ENCODE results near the gene MASP2.
"Not testable (repeated sequence)": the region's sequence is repeated elsewhere in the genome, so short reads cannot be mapped to it uniquely, and the experiment has no call there.

MASP2 gene

DNA sequence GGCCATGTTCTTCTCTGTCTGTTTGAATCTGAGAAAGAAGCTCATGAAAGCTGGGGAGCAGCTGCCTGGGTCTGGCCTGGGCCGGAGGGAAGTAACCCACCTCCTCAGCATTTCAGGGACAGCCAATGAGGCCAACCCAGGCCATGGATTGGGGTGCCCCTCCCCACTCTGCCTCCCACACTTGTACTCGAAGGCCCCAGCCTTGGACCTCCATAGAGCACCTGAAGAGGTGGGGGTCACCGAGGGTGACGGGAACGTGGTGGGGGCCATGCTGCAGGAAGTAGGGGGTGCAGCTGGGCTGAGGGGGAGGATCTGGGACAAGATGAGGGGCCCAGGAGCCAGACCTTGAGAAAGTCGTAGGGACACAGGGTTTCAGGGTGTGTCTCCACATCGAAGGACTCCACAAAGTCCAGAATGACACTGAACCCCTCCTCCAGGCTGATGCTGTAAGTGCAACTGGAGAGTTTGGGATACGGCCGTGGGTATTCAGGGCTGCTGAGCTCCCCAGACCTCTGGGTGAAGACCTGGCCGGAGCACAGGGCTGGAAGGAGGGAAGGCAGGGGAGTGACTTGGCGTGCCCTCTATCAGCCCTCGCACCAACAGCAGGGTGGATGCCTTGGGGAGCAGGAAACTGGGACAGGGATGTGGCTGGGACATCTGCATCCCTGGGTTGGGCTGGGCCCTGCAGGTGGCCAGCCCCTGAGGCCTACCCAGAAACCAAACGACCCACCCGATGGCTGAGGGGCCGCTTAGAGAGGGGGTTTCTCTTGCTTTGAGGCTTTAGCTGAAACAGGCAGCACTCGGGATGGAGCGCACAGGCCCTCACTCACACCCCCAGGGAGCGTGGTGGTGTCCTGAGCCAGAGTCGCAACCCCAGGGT lies 3.8 kb downstream of the MASP2 start:
- Histone ChIP-seq H3K27me3 (ENCODE audit: insufficient read depth, low read length) (no peaks in the 10 kb centered on the region), H3K9me3 (ENCODE audit: low read length) (no peaks in the 10 kb centered on the region), H3K4me3 (ENCODE audit: low read depth, low read length, poor library complexity, severe bottlenecking) (no peak overlapping the region), H3K36me3 (ENCODE audit: insufficient read depth, low read length) (no peaks in the 10 kb centered on the region), H3K79me2 (ENCODE audit: insufficient read depth, low read length) (no peaks in the 10 kb centered on the region), H3K27ac (ENCODE audit: low read depth, low read length, poor library complexity, severe bottlenecking) (no peak overlapping the region), H3K4me1 (ENCODE audit: insufficient read depth, low read length, severe bottlenecking) (no peaks in the 10 kb centered on the region), H4K20me1 (ENCODE audit: insufficient read depth, low read length) (no peaks in the 10 kb centered on the region), H2AFZ (ENCODE audit: low read length) (no peak overlapping the region), H3K9me2 (ENCODE audit: low read depth, low read length) (no peaks in the 10 kb centered on the region), H3K4me2 (ENCODE audit: low read length) (no peak overlapping the region), H3F3A (ENCODE audit: insufficient read depth, low read length) (no peaks in the 10 kb centered on the region), H3K9ac (ENCODE audit: low read length) (no peak overlapping the region)
- TF ChIP-seq, protein P1, sequence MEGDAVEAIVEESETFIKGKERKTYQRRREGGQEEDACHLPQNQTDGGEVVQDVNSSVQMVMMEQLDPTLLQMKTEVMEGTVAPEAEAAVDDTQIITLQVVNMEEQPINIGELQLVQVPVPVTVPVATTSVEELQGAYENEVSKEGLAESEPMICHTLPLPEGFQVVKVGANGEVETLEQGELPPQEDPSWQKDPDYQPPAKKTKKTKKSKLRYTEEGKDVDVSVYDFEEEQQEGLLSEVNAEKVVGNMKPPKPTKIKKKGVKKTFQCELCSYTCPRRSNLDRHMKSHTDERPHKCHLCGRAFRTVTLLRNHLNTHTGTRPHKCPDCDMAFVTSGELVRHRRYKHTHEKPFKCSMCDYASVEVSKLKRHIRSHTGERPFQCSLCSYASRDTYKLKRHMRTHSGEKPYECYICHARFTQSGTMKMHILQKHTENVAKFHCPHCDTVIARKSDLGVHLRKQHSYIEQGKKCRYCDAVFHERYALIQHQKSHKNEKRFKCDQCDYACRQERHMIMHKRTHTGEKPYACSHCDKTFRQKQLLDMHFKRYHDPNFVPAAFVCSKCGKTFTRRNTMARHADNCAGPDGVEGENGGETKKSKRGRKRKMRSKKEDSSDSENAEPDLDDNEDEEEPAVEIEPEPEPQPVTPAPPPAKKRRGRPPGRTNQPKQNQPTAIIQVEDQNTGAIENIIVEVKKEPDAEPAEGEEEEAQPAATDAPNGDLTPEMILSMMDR (IDR thresholded peaks at IDR 0.05; ENCODE audit: low read length) = no peak
- TF ChIP-seq EZH2 (IDR thresholded peaks at IDR 0.05; ENCODE audit: borderline replicate concordance, low read length) = no peak

DNA sequence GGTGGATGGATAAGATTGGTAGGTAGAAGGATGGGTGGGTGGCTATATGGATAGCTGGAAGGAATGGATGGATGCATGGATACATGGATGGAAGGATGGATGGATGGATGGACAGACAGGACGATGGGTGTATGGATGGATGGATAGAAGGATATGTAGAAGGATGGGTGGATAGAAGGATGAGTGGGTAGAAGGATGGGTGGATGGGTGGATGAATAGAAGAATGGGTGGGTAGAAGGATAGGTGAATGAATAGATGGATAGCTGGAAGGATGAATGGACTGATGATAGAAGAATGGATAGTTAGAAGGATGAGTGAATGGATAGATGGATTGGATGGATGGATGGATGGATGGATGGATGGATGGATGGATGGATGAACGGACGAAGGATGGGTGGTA lies 5.0 kb downstream of the MASP2 start:
- Histone ChIP-seq H3K79me2 (ENCODE audit: insufficient read depth, low read length) (no peaks in the 10 kb centered on the region), H3F3A (ENCODE audit: insufficient read depth, low read length) (no peaks in the 10 kb centered on the region), H2AFZ (ENCODE audit: low read length) (no peak overlapping the region), H3K9ac (ENCODE audit: low read length) (no peak overlapping the region), H3K4me2 (ENCODE audit: low read length) (no peak overlapping the region), H3K9me2 (ENCODE audit: low read depth, low read length) (no peaks in the 10 kb centered on the region), H3K4me3 (ENCODE audit: low read depth, low read length, poor library complexity, severe bottlenecking) (no peak overlapping the region), H3K36me3 (ENCODE audit: insufficient read depth, low read length) (no peaks in the 10 kb centered on the region), H3K27me3 (ENCODE audit: insufficient read depth, low read length) (no peaks in the 10 kb centered on the region), H3K9me3 (ENCODE audit: low read length) (no peaks in the 10 kb centered on the region), H3K4me1 (ENCODE audit: insufficient read depth, low read length, severe bottlenecking) (no peaks in the 10 kb centered on the region), H4K20me1 (ENCODE audit: insufficient read depth, low read length) (no peaks in the 10 kb centered on the region), H3K27ac (ENCODE audit: low read depth, low read length, poor library complexity, severe bottlenecking) (no peak overlapping the region)
- TF ChIP-seq, protein P1 (IDR thresholded peaks at IDR 0.05; ENCODE audit: low read length) = no peak
- TF ChIP-seq EZH2 (IDR thresholded peaks at IDR 0.05; ENCODE audit: borderline replicate concordance, low read length) = no peak

DNA sequence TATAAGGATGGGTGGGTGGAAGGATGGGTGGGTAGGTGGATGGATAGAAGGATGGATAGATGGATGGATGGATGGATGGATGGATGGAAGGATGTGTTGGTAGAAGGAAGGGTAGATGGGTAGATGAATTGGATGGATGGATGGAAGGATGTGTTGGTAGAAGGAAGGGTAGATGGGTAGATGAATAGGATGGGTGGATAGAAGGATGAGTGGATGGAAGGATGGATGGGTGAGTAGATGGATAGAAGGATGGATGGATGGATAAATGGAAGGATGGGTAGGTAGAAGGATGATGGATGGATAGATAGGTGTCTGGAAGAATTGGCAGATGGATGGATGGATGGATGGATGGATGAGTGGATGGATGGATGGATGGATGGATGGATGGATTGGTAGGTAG lies 6.0 kb downstream of the MASP2 start:
- no peak for TF ChIP-seq EZH2 (IDR thresholded peaks at IDR 0.05; ENCODE audit: borderline replicate concordance, low read length)
- TF ChIP-seq, protein P1 (IDR thresholded peaks at IDR 0.05; ENCODE audit: low read length) = no peak
- Histone ChIP-seq H3F3A (ENCODE audit: insufficient read depth, low read length) (no peaks in the 10 kb centered on the region), H3K4me3 (ENCODE audit: low read depth, low read length, poor library complexity, severe bottlenecking) (no peak overlapping the region), H4K20me1 (ENCODE audit: insufficient read depth, low read length) (no peaks in the 10 kb centered on the region), H3K4me1 (ENCODE audit: insufficient read depth, low read length, severe bottlenecking) (no peaks in the 10 kb centered on the region), H3K9me2 (ENCODE audit: low read depth, low read length) (no peaks in the 10 kb centered on the region), H3K36me3 (ENCODE audit: insufficient read depth, low read length) (no peaks in the 10 kb centered on the region), H3K4me2 (ENCODE audit: low read length) (no peak overlapping the region), H3K27ac (ENCODE audit: low read depth, low read length, poor library complexity, severe bottlenecking) (no peak overlapping the region), H3K9me3 (ENCODE audit: low read length) (no peaks in the 10 kb centered on the region), H3K79me2 (ENCODE audit: insufficient read depth, low read length) (no peaks in the 10 kb centered on the region), H3K9ac (ENCODE audit: low read length) (no peak overlapping the region), H3K27me3 (ENCODE audit: insufficient read depth, low read length) (no peaks in the 10 kb centered on the region), H2AFZ (ENCODE audit: low read length) (no peak overlapping the region)

DNA sequence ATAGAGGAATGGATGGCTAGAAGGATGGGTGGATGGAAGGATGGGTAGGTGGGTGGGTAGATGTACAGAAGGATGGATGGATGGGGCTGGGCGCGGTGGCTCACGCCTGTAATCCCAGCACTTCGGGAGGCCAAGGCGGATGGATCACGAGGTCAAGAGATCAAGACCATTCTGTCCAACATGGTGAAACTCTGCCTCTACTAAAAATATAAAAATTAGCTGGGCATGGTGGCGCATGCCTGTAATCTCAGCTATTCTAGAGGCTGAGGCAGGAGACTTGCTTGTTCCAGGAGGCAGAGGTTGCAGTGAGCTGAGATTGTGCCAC lies 7.0 kb downstream of the MASP2 start:
- H3K27ac ChIP-seq (ENCODE audit: low read depth, low read length, poor library complexity, severe bottlenecking); H3K9me2 ChIP-seq (ENCODE audit: low read depth, low read length); H3K4me2 ChIP-seq (ENCODE audit: low read length); H3K36me3 ChIP-seq (ENCODE audit: insufficient read depth, low read length); H3K79me2 ChIP-seq (ENCODE audit: insufficient read depth, low read length); H2AFZ ChIP-seq (ENCODE audit: low read length); H3K4me3 ChIP-seq (ENCODE audit: low read depth, low read length, poor library complexity, severe bottlenecking); H4K20me1 ChIP-seq (ENCODE audit: insufficient read depth, low read length); H3K9ac ChIP-seq (ENCODE audit: low read length); H3K9me3 ChIP-seq (ENCODE audit: low read length); H3K27me3 ChIP-seq (ENCODE audit: insufficient read depth, low read length); H3K4me1 ChIP-seq (ENCODE audit: insufficient read depth, low read length, severe bottlenecking); H3F3A ChIP-seq (ENCODE audit: insufficient read depth, low read length): not testable (repeated sequence)

Data from OCI-LY1 (cell line).